Endothelial cell of hepatic sinusoid (primary cell): ENCODE results near the gene RILPL2.
"Not testable (repeated sequence)": the region's sequence is repeated elsewhere in the genome, so short reads cannot be mapped to it uniquely, and the experiment has no call there.

Experiments
- in situ Hi-C: cut with HindIII; loops from 2 replicates; pipeline ENCODE4 v1.10.0; 2017; ENCODE audit warnings: low sequenced_read_pairs

Gene RILPL2

GRCh38 chr12:123407934-123408333 is 28.6 kb downstream of the RILPL2 start:
- in situ Hi-C loops, result not testable (repeated sequence)

- in situ Hi-C loops, result not testable (repeated sequence)
Observed at GRCh38 chr12:123407269-123407668, 29.2 kb downstream of the RILPL2 start.

GRCh38 chr12:123404581-123404980 is 31.9 kb downstream of the RILPL2 start:
- in situ Hi-C loops, result no loop called here

GRCh38 chr12:123401753-123402683 is 34.5 kb downstream of the RILPL2 start:
- in situ Hi-C loops, result no loop called here

- in situ Hi-C loops, result loop anchor here (5.0 kb wide), 1 partner anchor 72 kb away; no protein-coding TSS in a partner anchor
Observed at GRCh38 chr12:123399255-123399617, 37.2 kb downstream of the RILPL2 start.

- in situ Hi-C loops, result loop anchor here (5.0 kb wide), 1 partner anchor 71 kb away; no protein-coding TSS in a partner anchor
Observed at GRCh38 chr12:123398550-123399254, 37.8 kb downstream of the RILPL2 start.

- in situ Hi-C loops, result loop anchor here (5.0 kb wide), 1 partner anchor 71 kb away; no protein-coding TSS in a partner anchor
Observed at GRCh38 chr12:123398177-123398549, 38.3 kb downstream of the RILPL2 start.

- in situ Hi-C loops, result loop anchor here (5.0 kb wide), 1 partner anchor 70 kb away; no protein-coding TSS in a partner anchor
Observed at GRCh38 chr12:123397400-123397799, 39.1 kb downstream of the RILPL2 start.

- in situ Hi-C loops, result loop anchor here (5.0 kb wide), 1 partner anchor 70 kb away; no protein-coding TSS in a partner anchor
Observed at GRCh38 chr12:123396954-123397353, 39.5 kb downstream of the RILPL2 start.

GRCh38 chr12:123396543-123396942 is 39.9 kb downstream of the RILPL2 start:
- in situ Hi-C loops, result loop anchor here (5.0 kb wide), 1 partner anchor 69 kb away; no protein-coding TSS in a partner anchor

- in situ Hi-C loops, result loop anchor here (5.0 kb wide), 1 partner anchor 68 kb away; no protein-coding TSS in a partner anchor
Observed at GRCh38 chr12:123395236-123395635, 41.2 kb downstream of the RILPL2 start.

GRCh38 chr12:123393747-123394146 is 42.7 kb downstream of the RILPL2 start:
- in situ Hi-C loops, result loop anchor here (5.0 kb wide), 1 partner anchor 79 kb away; no protein-coding TSS in a partner anchor

- in situ Hi-C loops, result loop anchor here (5.0 kb wide), 1 partner anchor 81 kb away; no protein-coding TSS in a partner anchor
Observed at GRCh38 chr12:123391546-123392343, 44.7 kb downstream of the RILPL2 start.

- in situ Hi-C loops, result loop anchor here (5.0 kb wide), 1 partner anchor 82 kb away; no protein-coding TSS in a partner anchor
Observed at GRCh38 chr12:123390498-123391426, 45.7 kb downstream of the RILPL2 start.

GRCh38 chr12:123389560-123390351 is 46.7 kb downstream of the RILPL2 start:
- in situ Hi-C loops, result loop anchor here (5.0 kb wide), 1 partner anchor 83 kb away; no protein-coding TSS in a partner anchor

- in situ Hi-C loops, result no loop called here
Observed at GRCh38 chr12:123388951-123389559, 47.4 kb downstream of the RILPL2 start.

GRCh38 chr12:123388177-123388950 is 48.1 kb downstream of the RILPL2 start:
- in situ Hi-C loops, result no loop called here
